B cell (primary cell): ENCODE data around the gene ZNF649.
"Not testable (repeated sequence)": the region's sequence is repeated elsewhere in the genome, so short reads cannot be mapped to it uniquely, and the experiment has no call there.

Experiments used
- EZH2 ChIP-seq: IDR thresholded peaks from 2 replicates; pipeline ENCODE4 v1.6.1; 2012; ENCODE audit warnings: borderline replicate concordance, low read depth, mild to moderate bottlenecking, moderate library complexity, low read length; ENCODE audit not compliant: insufficient read depth, poor library complexity, severe bottlenecking
- TF ChIP-seq, protein P1 (sequence below): fragments of 200-600 bp; IDR thresholded peaks from one replicate; pipeline ENCODE4 v1.8.0; 2022; ENCODE audit warnings: antibody characterized with exemption, mild to moderate bottlenecking

- TF ChIP-seq, protein P1, sequence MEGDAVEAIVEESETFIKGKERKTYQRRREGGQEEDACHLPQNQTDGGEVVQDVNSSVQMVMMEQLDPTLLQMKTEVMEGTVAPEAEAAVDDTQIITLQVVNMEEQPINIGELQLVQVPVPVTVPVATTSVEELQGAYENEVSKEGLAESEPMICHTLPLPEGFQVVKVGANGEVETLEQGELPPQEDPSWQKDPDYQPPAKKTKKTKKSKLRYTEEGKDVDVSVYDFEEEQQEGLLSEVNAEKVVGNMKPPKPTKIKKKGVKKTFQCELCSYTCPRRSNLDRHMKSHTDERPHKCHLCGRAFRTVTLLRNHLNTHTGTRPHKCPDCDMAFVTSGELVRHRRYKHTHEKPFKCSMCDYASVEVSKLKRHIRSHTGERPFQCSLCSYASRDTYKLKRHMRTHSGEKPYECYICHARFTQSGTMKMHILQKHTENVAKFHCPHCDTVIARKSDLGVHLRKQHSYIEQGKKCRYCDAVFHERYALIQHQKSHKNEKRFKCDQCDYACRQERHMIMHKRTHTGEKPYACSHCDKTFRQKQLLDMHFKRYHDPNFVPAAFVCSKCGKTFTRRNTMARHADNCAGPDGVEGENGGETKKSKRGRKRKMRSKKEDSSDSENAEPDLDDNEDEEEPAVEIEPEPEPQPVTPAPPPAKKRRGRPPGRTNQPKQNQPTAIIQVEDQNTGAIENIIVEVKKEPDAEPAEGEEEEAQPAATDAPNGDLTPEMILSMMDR, result not testable (repeated sequence)
- not testable (repeated sequence) for TF ChIP-seq EZH2
These were observed 822 bp upstream of the ZNF649 start for GRCh38 chr19:51905639-51906038.
